ENCODE measurements around the gene CRISPLD2.
"Not testable (repeated sequence)": the region's sequence is repeated elsewhere in the genome, so short reads cannot be mapped to it uniquely, and the experiment has no call there.

The CRISPLD2 gene

GRCh38 chr16:84823926-84824325 lies 4.1 kb downstream of the CRISPLD2 start:
- no peak for DNase-seq

GRCh38 chr16:84825896-84826557 lies 6.2 kb downstream of the CRISPLD2 start:
- no peak for DNase-seq

DNA sequence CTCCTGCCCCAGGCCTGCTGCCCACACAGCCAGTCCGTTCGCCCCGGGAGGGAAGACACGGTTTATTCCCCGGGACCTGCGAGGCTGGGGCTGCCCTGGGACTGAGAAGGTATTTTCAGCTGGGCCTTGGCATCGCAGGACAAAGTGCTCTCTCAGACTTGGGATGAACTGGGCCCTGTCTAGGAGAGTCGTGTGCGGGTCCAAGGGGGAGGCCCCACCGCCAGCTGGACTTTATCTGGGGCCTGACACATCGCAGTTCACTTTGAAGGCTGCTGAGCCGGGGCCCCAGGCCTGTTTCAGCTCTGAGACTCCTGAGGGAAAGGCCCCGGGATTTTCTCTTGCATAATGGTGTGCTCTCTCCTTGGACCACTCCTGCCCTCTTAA lies 6.8 kb downstream of the CRISPLD2 start:
- no peak for DNase-seq

DNA sequence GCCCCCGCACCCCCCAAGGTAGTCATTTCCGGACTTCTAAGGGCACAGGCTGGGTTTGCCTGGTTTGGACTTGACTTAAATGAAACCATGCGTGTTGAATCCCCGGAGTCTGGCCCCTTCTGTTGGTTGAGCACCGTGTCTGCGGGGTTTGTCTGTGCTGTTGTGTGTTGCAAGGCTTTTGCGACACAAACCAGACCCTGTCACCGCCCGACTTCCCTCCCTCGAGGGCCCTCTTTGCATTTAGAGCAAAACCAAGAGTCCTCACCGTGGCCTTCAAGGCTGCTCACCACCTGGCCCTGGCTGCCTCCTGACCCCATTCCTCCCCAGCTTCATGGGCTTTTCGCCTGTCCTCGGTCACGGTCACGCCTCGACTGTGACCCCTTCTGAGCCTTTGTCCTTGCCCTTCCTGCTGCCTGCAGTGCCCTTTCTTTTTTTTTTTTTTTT lies 7.4 kb downstream of the CRISPLD2 start:
- peak; percentile 62 for DNase-seq

GRCh38 chr16:84827897-84828296 lies 8.1 kb downstream of the CRISPLD2 start:
- DNase-seq: no peak

- no peak for DNase-seq
These were observed 8.5 kb downstream of the CRISPLD2 start for GRCh38 chr16:84828322-84828721.

- peak; percentile 95 for DNase-seq
These were observed 9.6 kb downstream of the CRISPLD2 start for GRCh38 chr16:84829168-84829965.

GRCh38 chr16:84830765-84831384 lies 11.1 kb downstream of the CRISPLD2 start:
- DNase-seq: no peak

DNA sequence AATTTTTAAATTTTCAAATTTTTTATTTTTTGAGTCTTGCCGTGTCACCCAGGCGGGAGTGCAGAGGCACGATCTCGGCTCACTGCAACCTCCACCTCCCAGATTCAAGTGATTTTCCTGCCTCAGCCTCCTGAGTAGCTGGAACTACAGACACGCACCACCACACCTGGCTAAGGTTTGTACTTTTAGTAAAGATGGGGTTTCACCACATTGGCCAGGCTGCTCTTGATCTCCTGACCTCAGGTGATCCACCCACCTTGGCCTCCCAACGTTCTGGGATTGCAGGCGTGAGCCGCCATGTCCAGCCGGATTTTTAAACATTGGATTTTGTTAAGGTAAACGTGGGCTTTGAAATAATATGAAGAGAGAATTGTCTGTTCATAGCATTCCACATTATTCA lies 11.9 kb downstream of the CRISPLD2 start:
- DNase-seq: not testable (repeated sequence)

- peak; percentile 97 for DNase-seq
These were observed 12.8 kb downstream of the CRISPLD2 start for GRCh38 chr16:84832488-84833143.

DNA sequence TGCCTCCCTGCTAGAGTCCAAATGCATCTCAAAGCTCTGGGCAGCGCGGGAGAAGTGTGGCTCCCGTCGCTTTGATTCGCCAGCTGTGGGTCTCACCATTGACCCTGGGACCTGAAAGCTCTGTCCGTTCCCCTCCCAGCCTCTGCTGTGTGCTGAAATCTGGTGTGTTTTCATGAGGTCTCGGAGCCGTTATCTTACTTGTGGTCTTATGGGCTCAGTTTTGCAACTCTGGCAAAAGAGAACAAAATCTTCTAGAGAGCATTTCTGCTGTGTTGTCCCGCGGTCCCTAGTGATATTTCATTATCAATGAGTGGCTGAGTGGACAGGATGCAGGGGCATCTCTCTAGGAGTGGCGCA lies 13.3 kb downstream of the CRISPLD2 start:
- no peak for DNase-seq

GRCh38 chr16:84833542-84834402 lies 14.0 kb downstream of the CRISPLD2 start:
- no peak for DNase-seq

DNA sequence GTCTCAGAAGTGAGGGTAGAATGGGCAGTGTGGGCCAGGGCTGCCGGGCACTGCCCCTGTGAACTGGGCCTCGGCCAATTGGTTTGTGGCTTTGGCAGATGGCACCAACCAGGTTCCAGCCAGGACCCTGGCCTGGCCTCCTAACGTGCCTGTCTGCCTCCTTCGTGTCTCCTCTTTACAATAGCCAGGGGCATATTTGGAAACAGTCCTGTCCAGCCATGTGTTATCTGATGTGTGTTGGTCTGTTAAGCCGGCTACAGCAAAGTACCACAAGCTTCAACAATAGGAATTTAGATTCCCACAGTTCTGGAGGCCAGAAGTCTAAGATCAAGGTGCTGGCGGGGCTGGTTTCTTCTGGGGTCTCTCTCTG lies 14.6 kb downstream of the CRISPLD2 start:
- no peak for DNase-seq

GRCh38 chr16:84836234-84836647 lies 16.5 kb downstream of the CRISPLD2 start:
- DNase-seq: peak; percentile 100

- no peak for DNase-seq
These were observed 17.2 kb downstream of the CRISPLD2 start for GRCh38 chr16:84836967-84837366.

DNA sequence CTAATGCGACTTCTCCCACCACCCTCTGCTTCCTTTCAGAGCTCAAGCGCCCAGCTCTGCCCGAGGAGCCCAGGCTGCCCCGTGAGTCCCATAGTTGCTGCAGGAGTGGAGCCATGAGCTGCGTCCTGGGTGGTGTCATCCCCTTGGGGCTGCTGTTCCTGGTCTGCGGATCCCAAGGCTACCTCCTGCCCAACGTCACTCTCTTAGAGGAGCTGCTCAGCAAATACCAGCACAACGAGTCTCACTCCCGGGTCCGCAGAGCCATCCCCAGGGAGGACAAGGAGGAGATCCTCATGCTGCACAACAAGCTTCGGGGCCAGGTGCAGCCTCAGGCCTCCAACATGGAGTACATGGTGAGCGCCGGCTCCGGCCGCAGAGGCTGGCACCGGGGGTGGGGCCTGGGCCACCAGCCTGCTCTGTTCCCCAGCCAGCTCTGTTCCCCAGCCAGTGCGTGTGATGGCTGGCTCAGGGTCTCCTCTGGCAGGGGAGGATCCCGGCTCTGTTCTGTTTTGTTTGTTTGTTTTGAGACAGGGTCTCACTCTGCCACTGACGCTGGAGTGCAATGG lies 18.7 kb downstream of the CRISPLD2 start:
- peak; percentile 70 for DNase-seq

DNA sequence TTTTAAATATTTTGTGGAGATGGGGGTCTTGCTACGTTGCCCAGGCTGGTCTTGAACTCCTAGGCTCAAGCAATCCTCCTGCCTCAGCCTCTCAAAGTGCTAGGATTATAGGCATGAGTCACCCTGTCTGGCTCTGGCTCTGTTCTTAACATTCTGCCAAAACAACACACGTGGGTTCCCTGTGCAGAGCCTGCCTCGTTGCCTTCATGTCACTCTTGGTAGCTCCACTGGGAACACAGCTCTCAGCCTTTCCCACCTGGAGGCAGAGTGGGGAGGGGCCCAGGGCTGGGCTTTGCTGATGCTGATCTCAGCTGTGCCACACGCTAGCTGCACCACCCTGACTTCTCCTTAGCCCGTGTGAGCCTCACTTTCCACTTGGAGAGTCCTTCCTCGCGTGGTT lies 19.3 kb downstream of the CRISPLD2 start:
- peak; percentile 79 for DNase-seq

DNA sequence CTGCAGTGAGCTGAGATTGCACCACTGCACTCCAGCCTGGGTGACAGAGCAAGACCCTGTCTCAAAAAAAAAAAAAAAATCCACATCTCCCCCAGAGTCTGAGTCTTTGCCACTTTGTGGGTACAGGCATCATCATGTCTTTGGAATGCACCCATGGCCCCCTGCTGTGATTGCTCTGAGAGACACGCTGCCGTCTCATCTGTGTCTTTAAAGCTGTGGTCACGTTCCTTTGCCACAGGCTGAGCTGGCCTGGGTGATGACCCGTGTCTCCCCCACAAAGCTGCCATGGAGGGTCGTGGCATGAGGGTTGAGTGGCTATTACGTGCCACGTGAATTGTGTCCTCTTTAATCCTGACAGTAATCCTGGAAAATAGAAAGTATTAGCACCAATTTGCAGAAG lies 20.2 kb downstream of the CRISPLD2 start:
- DNase-seq: peak; percentile 96

DNA sequence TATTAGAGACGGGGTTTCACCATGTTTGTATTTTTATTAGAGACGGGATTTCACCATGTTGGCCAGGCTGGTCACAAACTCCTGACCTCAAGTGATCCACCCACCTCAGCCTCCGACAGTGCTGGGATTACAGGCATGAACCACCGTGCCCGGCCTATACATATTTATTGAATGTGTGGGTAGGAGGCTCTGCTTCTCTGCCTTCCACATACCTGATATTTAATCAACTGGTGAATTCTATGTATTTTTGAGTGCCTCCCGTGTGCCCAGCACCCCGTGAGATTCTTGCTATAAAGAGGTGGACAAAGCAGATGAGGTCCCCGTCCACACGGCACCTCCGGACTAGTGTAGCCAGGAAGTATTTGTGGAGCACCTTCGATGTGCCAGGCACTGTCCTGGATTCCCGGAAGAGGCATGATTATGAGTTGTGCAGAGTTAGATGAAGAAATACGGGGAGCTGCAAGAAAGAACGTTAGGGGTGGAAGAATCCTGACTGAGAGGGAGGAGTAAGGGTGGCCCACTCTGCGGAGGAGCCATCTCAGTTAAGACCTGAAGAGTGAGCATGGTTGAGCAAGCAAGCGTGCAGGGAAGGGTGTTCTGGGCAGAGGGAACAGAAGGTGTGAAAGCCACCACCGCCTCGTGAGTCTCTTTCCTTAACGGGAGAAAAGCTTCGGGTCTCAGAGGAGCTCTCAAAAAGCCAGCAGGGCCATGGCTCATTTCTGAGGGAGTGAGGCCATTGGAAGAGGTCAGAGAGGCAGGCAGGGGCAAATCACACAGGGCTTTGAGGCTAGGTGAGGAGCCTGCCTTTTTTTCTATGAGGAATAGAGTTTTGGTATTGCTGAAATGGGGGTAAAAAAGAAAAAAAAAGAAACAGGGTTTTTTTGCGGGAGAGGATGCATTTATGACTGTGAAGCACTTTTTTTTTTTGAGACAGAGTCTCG lies 21.2 kb downstream of the CRISPLD2 start:
- DNase-seq: no peak

DNA sequence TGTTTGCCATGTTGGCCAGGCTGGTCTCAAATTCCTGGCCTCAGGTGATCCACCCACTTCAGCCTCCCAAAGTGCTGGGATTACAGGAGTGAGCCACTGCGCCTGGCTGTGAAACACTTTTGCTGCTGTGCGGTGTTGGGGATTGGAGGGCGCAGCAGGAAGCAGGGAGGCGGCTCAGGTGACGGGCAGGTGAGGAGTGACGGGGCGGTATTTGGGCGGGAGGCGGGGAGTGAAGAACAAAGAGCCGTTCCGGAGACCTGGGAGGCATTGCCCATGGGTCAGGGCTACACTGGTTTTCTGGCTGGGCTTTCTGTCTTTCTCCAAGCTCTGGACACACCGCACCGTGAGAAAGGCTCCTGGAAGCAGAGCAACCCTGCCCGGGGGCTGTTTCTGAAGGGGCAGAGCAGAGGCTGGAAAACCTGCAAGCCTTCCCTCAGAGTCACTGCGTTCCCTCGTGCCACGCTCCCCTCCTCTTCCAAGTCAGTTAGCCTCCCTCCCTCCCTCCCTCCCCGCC lies 22.1 kb downstream of the CRISPLD2 start:
- DNase-seq: no peak
